ENCODE data around the gene ZBTB4.

GRCh38 chr17:7414837-7415236 lies 64.6 kb downstream of the ZBTB4 start:
- TF ChIP-seq, protein P1, sequence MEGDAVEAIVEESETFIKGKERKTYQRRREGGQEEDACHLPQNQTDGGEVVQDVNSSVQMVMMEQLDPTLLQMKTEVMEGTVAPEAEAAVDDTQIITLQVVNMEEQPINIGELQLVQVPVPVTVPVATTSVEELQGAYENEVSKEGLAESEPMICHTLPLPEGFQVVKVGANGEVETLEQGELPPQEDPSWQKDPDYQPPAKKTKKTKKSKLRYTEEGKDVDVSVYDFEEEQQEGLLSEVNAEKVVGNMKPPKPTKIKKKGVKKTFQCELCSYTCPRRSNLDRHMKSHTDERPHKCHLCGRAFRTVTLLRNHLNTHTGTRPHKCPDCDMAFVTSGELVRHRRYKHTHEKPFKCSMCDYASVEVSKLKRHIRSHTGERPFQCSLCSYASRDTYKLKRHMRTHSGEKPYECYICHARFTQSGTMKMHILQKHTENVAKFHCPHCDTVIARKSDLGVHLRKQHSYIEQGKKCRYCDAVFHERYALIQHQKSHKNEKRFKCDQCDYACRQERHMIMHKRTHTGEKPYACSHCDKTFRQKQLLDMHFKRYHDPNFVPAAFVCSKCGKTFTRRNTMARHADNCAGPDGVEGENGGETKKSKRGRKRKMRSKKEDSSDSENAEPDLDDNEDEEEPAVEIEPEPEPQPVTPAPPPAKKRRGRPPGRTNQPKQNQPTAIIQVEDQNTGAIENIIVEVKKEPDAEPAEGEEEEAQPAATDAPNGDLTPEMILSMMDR (IDR thresholded peaks at IDR 0.05; ENCODE audit: borderline replicate concordance, extremely low read depth, low read length, poor library complexity, severe bottlenecking): no peak
- no peak for TF ChIP-seq EZH2 (IDR thresholded peaks at IDR 0.05; ENCODE audit: borderline replicate concordance, low read depth, low read length, severe bottlenecking)
